ENCODE data around the gene GNA14.
A peak's percentile ranks its signal among the peaks of the same experiment; 100 is the strongest.

GNA14 gene

DNA sequence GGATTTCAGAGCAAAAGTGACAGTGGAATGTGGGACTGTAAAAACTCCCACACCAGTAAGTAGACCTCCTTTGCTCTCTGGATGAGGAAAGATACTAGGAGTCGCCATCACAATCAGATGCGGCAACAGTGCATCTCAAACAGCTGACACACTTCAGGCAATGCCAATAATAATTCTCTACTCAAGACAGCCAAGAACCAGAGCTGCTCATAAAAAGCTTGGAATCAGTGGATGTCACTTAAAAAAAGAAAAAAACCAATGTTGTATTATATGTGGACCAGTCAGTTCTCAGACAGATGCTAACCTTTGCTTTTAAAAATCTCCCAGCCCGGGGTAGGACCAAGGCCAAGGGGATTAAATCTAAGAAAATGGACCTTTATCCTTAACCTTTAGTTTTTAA, 185.0 kb downstream of the GNA14 start:
- no peak for DNase-seq (ENCODE audit: low spot score)
- TF ChIP-seq CTCF (IDR thresholded peaks at IDR 0.05; ENCODE audit: extremely low read depth, missing control alignments), result no peak

- TF ChIP-seq CTCF (IDR thresholded peaks at IDR 0.05; ENCODE audit: extremely low read depth, missing control alignments), result no peak
- DNase-seq (ENCODE audit: low spot score), result no peak
Observed at GRCh38 chr9:77462066-77462465, 186.1 kb downstream of the GNA14 start.

DNA sequence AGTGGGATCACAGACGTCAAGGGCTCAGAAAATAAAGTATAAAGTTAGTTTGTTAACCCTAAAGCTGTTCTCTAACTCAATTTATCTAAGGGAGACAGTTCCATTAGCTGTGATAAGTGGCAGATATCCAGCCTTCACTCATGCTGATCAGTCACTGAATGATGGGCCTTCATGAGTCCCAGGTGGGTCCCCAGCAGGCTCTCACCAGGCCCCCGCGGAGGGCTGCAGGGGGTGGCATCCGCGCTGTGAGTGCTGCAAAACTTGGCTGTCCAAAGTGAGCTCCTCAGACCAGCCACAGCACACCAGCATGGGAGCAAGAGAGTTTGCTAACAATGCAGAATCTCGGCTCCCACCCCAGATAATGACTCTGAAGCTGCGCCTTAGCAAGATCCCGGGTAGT, 187.2 kb downstream of the GNA14 start:
- TF ChIP-seq CTCF (IDR thresholded peaks at IDR 0.05; ENCODE audit: extremely low read depth, missing control alignments), result no peak
- DNase-seq (ENCODE audit: low spot score), result no peak

- peak; percentile 72 for DNase-seq (ENCODE audit: low spot score)
- peak; percentile 86 for TF ChIP-seq CTCF (IDR thresholded peaks at IDR 0.05; ENCODE audit: extremely low read depth, missing control alignments)
Observed at GRCh38 chr9:77457916-77458592, 190.1 kb downstream of the GNA14 start.

DNA sequence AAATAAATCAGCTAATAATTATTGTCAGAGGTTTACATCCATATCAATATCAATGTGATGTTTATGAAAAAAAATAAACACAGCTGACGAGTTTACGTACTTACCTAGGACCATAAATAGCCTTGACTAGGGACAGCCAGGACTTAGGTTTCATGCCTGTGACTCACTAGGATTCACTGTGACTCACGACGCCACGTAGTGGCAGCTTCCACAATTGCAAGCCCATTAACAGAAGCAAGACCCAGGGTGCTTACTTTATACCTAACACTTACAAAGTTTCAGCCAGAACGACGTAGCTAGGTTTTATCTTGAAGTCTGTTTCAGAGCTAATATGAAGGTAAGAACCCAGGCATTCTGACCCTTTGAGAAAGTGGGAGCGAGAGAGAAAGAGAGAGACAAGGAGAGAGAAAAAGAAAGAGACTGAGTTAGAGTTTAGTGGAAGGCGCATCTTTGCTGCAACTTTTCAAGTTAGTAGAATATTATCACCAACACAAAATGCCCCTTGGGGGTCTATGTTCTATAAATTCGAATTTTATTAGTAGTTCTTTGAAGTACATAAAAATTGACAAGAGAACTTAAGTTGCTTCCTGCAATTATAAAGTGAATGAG, 191.2 kb downstream of the GNA14 start:
- DNase-seq (ENCODE audit: low spot score), result peak; percentile 80
- peak; percentile 87 for TF ChIP-seq CTCF (IDR thresholded peaks at IDR 0.05; ENCODE audit: extremely low read depth, missing control alignments)

- peak; percentile 53 for TF ChIP-seq CTCF (IDR thresholded peaks at IDR 0.05; ENCODE audit: extremely low read depth, missing control alignments)
- peak; percentile 44 for DNase-seq (ENCODE audit: low spot score)
Observed at GRCh38 chr9:77455312-77455927, 192.7 kb downstream of the GNA14 start.

- DNase-seq (ENCODE audit: low spot score), result no peak
- no peak for TF ChIP-seq CTCF (IDR thresholded peaks at IDR 0.05; ENCODE audit: extremely low read depth, missing control alignments)
Observed at GRCh38 chr9:77454663-77455062, 193.5 kb downstream of the GNA14 start.
